ENCODE measurements around the gene CFP. TPM values are rescaled to one million over a fixed set of nuclear protein-coding genes. Genes with fewer than 3 reads are reported as not detected.
"Not testable (repeated sequence)": the region's sequence is repeated elsewhere in the genome, so short reads cannot be mapped to it uniquely, and the experiment has no call there.

Gene CFP
- total and polyA plus RNA-seq, 2 donors (not counting 1 experiment from before 2014, with no cell fraction given), result 0.59 to 3.8 TPM

- no peaks in the 10 kb centered on the region for H3K4me1 Mint-ChIP-seq
- no peak for ATAC-seq (ENCODE audit: low read depth)
- DNase-seq, result no peak
- no peak overlapping the region for H3K4me3 Mint-ChIP-seq
- H3K9me3 Mint-ChIP-seq (ENCODE audit: insufficient read depth), result no peaks in the 10 kb centered on the region
- H4K20me1 ChIP-seq (ENCODE audit: control insufficient read depth, insufficient read depth, low read length, poor library complexity, severe bottlenecking), result no peaks in the 10 kb centered on the region
- H3K9me3 ChIP-seq (ENCODE audit: control extremely low read depth in 1 of 3, control insufficient read depth in 2 of 3, insufficient read depth in 1 of 3, low read length in 2 of 3), result peaks cover 0 to 3% (median 0%) of the 10 kb centered on the region in 3 donors
- H3K36me3 ChIP-seq (replicated peaks in 1 of 2; ENCODE audit: control extremely low read depth in 1 of 2, control insufficient read depth in 1 of 2, extremely low read depth in 1 of 2, insufficient read depth in 2 of 2, low read length in 1 of 2), result no peaks in the 10 kb centered on the region
- ChIA-PET CTCF (no interaction called here), POLR2A (no interaction called here)
- no peak overlapping the region for H3K27ac Mint-ChIP-seq
- no CpG with 5 or more reads among the region's 9 CpGs for WGBS (ENCODE audit: insufficient coverage)
- no peak overlapping the region for H3K4me2 ChIP-seq (replicated peaks; ENCODE audit: low read depth, low read length, poor library complexity, severe bottlenecking)
- H3K27me3 ChIP-seq (replicated peaks in 1 of 4; ENCODE audit: control extremely low read depth in 1 of 4, control insufficient read depth in 3 of 4, insufficient read depth in 4 of 4, low read length in 3 of 4), result no peaks in the 10 kb centered on the region
- H3K27me3 Mint-ChIP-seq, result peaks cover 2% of the 10 kb centered on the region
- H3K4me3 ChIP-seq (ENCODE audit: control extremely low read depth in 1 of 5, extremely low read depth in 1 of 5, insufficient read depth in 1 of 5, low read depth in 2 of 5, low read length in 4 of 5), result no peak overlapping the region
- H2AFZ ChIP-seq (ENCODE audit: insufficient read depth, low read depth, low read length, poor library complexity, severe bottlenecking), result no peak overlapping the region
- intact Hi-C loops (cut with micrococcal nuclease), result no loop called here
- H3K4me1 ChIP-seq (ENCODE audit: control insufficient read depth in 2 of 2, insufficient read depth in 2 of 2, low read length in 2 of 2), result no peaks in the 10 kb centered on the region
- no peak overlapping the region for H3K9ac ChIP-seq (ENCODE audit: low read length)
- no peak overlapping the region for H3K27ac ChIP-seq (ENCODE audit: low read length in 2 of 2)
- no peak for TF ChIP-seq EZH2 (IDR thresholded peaks at IDR 0.05; ENCODE audit: borderline replicate concordance, insufficient read depth, low read depth, low read length, poor library complexity, severe bottlenecking)
- TF ChIP-seq, protein P1, sequence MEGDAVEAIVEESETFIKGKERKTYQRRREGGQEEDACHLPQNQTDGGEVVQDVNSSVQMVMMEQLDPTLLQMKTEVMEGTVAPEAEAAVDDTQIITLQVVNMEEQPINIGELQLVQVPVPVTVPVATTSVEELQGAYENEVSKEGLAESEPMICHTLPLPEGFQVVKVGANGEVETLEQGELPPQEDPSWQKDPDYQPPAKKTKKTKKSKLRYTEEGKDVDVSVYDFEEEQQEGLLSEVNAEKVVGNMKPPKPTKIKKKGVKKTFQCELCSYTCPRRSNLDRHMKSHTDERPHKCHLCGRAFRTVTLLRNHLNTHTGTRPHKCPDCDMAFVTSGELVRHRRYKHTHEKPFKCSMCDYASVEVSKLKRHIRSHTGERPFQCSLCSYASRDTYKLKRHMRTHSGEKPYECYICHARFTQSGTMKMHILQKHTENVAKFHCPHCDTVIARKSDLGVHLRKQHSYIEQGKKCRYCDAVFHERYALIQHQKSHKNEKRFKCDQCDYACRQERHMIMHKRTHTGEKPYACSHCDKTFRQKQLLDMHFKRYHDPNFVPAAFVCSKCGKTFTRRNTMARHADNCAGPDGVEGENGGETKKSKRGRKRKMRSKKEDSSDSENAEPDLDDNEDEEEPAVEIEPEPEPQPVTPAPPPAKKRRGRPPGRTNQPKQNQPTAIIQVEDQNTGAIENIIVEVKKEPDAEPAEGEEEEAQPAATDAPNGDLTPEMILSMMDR (IDR thresholded peaks at IDR 0.05), result no peak
- no peaks in the 10 kb centered on the region for H3K79me2 ChIP-seq (ENCODE audit: control insufficient read depth, insufficient read depth, low read length)
These were observed 24.7 kb downstream of the CFP start for GRCh38 chrX:47605024-47605423.

- H3K4me2 ChIP-seq (replicated peaks; ENCODE audit: low read depth, low read length, poor library complexity, severe bottlenecking); H3K79me2 ChIP-seq (ENCODE audit: control insufficient read depth, insufficient read depth, low read length); CTCF ChIA-PET; H4K20me1 ChIP-seq (ENCODE audit: control insufficient read depth, insufficient read depth, low read length, poor library complexity, severe bottlenecking); H3K36me3 ChIP-seq (replicated peaks in 1 of 2; ENCODE audit: control extremely low read depth in 1 of 2, control insufficient read depth in 1 of 2, extremely low read depth in 1 of 2, insufficient read depth in 2 of 2, low read length in 1 of 2); H3K4me3 Mint-ChIP-seq; H3K27me3 ChIP-seq (replicated peaks in 1 of 4; ENCODE audit: control extremely low read depth in 1 of 4, control insufficient read depth in 3 of 4, insufficient read depth in 4 of 4, low read length in 3 of 4); ATAC-seq (ENCODE audit: low read depth); H3K4me1 ChIP-seq (ENCODE audit: control insufficient read depth in 2 of 2, insufficient read depth in 2 of 2, low read length in 2 of 2); H3K27ac ChIP-seq (ENCODE audit: low read length in 2 of 2); H3K27me3 Mint-ChIP-seq; H2AFZ ChIP-seq (ENCODE audit: insufficient read depth, low read depth, low read length, poor library complexity, severe bottlenecking); DNase-seq; H3K4me3 ChIP-seq (ENCODE audit: control extremely low read depth in 1 of 5, extremely low read depth in 1 of 5, insufficient read depth in 1 of 5, low read depth in 2 of 5, low read length in 4 of 5); H3K27ac Mint-ChIP-seq; H3K9me3 Mint-ChIP-seq (ENCODE audit: insufficient read depth); H3K4me1 Mint-ChIP-seq; POLR2A ChIA-PET; intact Hi-C loops (cut with micrococcal nuclease); H3K9ac ChIP-seq (ENCODE audit: low read length); H3K9me3 ChIP-seq (ENCODE audit: control extremely low read depth in 1 of 3, control insufficient read depth in 2 of 3, insufficient read depth in 1 of 3, low read length in 2 of 3): not testable (repeated sequence)
- no CpG with 5 or more reads among the region's 4 CpGs for WGBS (ENCODE audit: insufficient coverage)
These were observed 26.6 kb downstream of the CFP start for GRCh38 chrX:47603125-47603524.

All from B cell (primary cell).